Common myeloid progenitor, CD34-positive (primary cell): ENCODE results near the gene HINFP. TPM values are rescaled to one million over a fixed set of nuclear protein-coding genes. Genes with fewer than 3 reads are reported as not detected.

ENCODE experiments used
- CTCF ChIA-PET: fragments of 350-600 bp; sonication (Branson Sonifier 250); formaldehyde crosslinking; loops from one replicate; lab custom pipeline; 2021; ENCODE audit warnings: antibody characterized with exemption; lab: Charles Lee
- POLR2A ChIA-PET: fragments of 350-600 bp; sonication (Branson Sonifier 250); formaldehyde crosslinking; loops from one replicate; lab custom pipeline; 2021; ENCODE audit warnings: antibody characterized with exemption; lab: Charles Lee
- DNase-seq, 3 donors: peaks; one replicate each; pipeline versions ENCODE4 v3.0.0 to v3.0.0-alpha.2; 2013
- H3K27ac ChIP-seq, 2 experiments: 1 replicate in 1 of 2; 2 replicates in 1 of 2; pipeline ENCODE4 v1.7.0; 2013; ENCODE audit warnings: inconsistent platforms in 2 of 2, low read length in 2 of 2, mild to moderate bottlenecking in 2 of 2, low read depth in 1 of 2, moderate library complexity in 1 of 2; ENCODE audit not compliant: severe bottlenecking in 2 of 2, insufficient read depth in 1 of 2, poor library complexity in 1 of 2
- H3K27me3 ChIP-seq, 5 experiments: replicated peaks in 2 of 5; 1 replicate in 3 of 5; 2 replicates in 2 of 5; pipeline versions ENCODE4 v1.6.1 to v1.7.0; 2013; ENCODE audit warnings: low read length in 4 of 5, mild to moderate bottlenecking in 2 of 5, moderate library complexity in 2 of 5, inconsistent platforms in 1 of 5; ENCODE audit not compliant: insufficient read depth in 5 of 5, control insufficient read depth in 4 of 5
- H3K36me3 ChIP-seq, 4 experiments: 1 replicate in 2 of 4; 2 replicates in 2 of 4; pipeline versions ENCODE4 v1.6.1 to v1.7.0; 2013; ENCODE audit warnings: low read length in 3 of 4, control low read depth in 1 of 4, mild to moderate bottlenecking in 1 of 4; ENCODE audit not compliant: control insufficient read depth in 4 of 4, insufficient read depth in 4 of 4
- H3K4me1 ChIP-seq, 4 experiments: 1 replicate in 3 of 4; 2 replicates in 1 of 4; pipeline versions ENCODE4 v1.6.1 to v1.7.1; 2013; ENCODE audit warnings: low read length in 3 of 4, mild to moderate bottlenecking in 3 of 4, control low read depth in 1 of 4, inconsistent platforms in 1 of 4, moderate library complexity in 1 of 4; ENCODE audit not compliant: control insufficient read depth in 4 of 4, insufficient read depth in 4 of 4; ENCODE audit errors: control extremely low read depth in 1 of 4
- H3K4me3 ChIP-seq, 7 experiments: 1 replicate in 4 of 7; 2 replicates in 3 of 7; pipeline versions ENCODE4 v1.5.1 to v1.7.0; 2013; ENCODE audit warnings: mild to moderate bottlenecking in 7 of 7, low read length in 6 of 7, moderate library complexity in 6 of 7, inconsistent platforms in 2 of 7, low read depth in 2 of 7, control low read depth in 1 of 7; ENCODE audit not compliant: insufficient read depth in 4 of 7, control insufficient read depth in 1 of 7; ENCODE audit errors: extremely low read depth in 1 of 7
- H3K9me3 ChIP-seq, 5 experiments: 1 replicate in 4 of 5; 2 replicates in 1 of 5; pipeline versions ENCODE4 v1.6.1 to v1.7.1; 2013; ENCODE audit warnings: low read length in 4 of 5, mild to moderate bottlenecking in 2 of 5, inconsistent platforms in 1 of 5, low read depth in 1 of 5, moderate library complexity in 1 of 5; ENCODE audit not compliant: control insufficient read depth in 4 of 5, insufficient read depth in 2 of 5; ENCODE audit errors: control extremely low read depth in 1 of 5
- WGBS: methylation state at CpG from one replicate; pipeline ENCODE4 v1.1.5; 2013; ENCODE audit not compliant: insufficient coverage; 5-methylcytosine and 5-hydroxymethylcytosine counted together
- polyA plus RNA-seq: library from polyadenylated mRNA; unstranded; fragments of 120-200 nt; gene quantifications from one replicate; pipeline ENCODE4 v1.2.1, GENCODE V29; 2013

Gene HINFP, protein sequence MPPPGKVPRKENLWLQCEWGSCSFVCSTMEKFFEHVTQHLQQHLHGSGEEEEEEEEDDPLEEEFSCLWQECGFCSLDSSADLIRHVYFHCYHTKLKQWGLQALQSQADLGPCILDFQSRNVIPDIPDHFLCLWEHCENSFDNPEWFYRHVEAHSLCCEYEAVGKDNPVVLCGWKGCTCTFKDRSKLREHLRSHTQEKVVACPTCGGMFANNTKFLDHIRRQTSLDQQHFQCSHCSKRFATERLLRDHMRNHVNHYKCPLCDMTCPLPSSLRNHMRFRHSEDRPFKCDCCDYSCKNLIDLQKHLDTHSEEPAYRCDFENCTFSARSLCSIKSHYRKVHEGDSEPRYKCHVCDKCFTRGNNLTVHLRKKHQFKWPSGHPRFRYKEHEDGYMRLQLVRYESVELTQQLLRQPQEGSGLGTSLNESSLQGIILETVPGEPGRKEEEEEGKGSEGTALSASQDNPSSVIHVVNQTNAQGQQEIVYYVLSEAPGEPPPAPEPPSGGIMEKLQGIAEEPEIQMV
- polyA plus RNA-seq: 29.8 TPM

DNA sequence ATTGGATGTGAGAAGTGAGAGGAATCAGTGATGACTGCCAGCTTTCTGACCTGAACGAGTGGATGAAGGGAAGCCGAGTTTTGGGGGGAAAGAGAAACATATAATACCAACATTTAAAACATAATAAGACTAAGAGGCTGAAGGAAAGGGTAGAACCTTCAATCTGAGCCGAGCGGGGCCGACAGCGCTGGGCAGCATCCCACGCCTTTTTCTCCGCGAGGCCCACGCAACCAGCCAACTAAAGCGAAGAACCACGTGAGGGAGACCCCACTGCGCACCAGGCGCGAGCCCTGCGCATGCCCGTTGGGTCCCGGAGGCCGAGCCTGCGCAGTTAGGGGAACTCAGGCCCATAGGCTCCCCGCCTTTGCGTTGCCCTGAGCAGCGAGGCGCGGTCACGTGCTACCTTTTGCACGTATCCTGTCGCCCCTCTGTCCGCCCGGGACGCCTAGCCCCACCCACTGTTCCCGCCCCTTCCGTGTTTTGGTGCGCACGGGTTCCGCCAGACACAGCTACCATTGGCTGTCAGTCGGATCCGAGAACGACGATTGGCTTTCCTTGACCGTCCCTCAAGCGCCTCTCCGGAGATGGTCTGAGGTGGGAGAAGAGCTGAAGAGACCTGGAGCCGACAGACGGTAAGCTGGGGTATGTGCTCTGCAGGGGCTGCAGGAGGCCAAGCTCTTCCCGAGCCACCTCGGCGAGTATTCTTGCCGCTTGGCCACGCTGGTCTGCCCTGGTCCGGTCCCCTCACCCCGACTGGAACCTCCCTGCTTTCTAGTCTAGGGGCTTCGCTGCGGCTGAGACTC, at the start of gene HINFP:
Gene HINFP (plus strand): TSS at position 573 of the 803 bp plus-strand sequence. CDS start 5,365 bp downstream, outside the sequence.
- WGBS: 0% methylated on average over 50 of the region's 54 CpGs

DNA sequence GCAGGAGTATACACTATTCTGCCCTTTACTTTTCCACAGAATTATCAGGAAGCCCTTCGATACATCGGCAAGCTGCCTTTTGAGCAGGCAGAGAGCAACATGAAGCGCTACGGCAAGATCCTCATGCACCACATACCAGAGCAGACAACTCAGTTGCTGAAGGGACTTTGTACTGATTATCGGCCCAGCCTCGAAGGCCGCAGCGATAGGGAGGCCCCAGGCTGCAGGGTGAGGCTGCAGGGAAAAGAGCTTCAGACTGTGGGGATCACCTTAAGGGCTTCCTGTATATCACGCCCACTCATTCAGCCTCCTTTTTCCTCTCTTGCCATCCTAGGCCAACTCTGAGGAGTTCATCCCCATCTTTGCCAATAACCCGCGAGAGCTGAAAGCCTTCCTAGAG, 43.5 kb upstream of the HINFP start:
- H3K36me3 ChIP-seq: peaks cover 26 to 81% (median 58%) of the 10 kb centered on the region in 4 experiments
- 98% methylated on average over 7 of the region's 11 CpGs for WGBS
- ChIA-PET POLR2A (interaction anchor here (0.6 kb wide), 1 partner anchor 1207 kb away, joined by 5 read pairs; no protein-coding TSS in a partner anchor), CTCF (interaction anchor here (1.1 to 2.5 kb wide), 4 partner anchors 11 to 17 kb away, joined by 3 to 8 read pairs (median 4); a partner anchor contains a TSS)
- H3K9me3 ChIP-seq: no peaks in the 10 kb centered on the region
- H3K27ac ChIP-seq: no peak overlapping the region
- no peak for DNase-seq
- H3K4me3 ChIP-seq: no peak overlapping the region
- no peaks in the 10 kb centered on the region for H3K4me1 ChIP-seq
- no peaks in the 10 kb centered on the region for H3K27me3 ChIP-seq

More for the DNA sequence above, at the start of gene HINFP:
- Histone ChIP-seq H3K36me3 (peaks cover 3 to 15% (median 11%) of the 10 kb centered on the region in 4 experiments), H3K4me1 (peaks cover 11 to 20% (median 19%) of the 10 kb centered on the region in 4 experiments), H3K4me3 (peak within 1 kb of the TSS; percentile 85 to 99 (median 94)), H3K27me3 (no peaks in the 10 kb centered on the region), H3K27ac (peak within 1 kb of the TSS; percentile 59 to 90), H3K9me3 (no peaks in the 10 kb centered on the region)
- DNase-seq: peak; percentile 99
- CTCF ChIA-PET: interaction anchor here (0.8 to 7.2 kb wide), 7 partner anchors 11 to 85 kb away, joined by 3 to 45 read pairs (median 3); partner anchors contain the start of genes C2CD2L and CBL
- POLR2A ChIA-PET: interaction anchor here (1.1 to 1.6 kb wide), 2 partner anchors 26 to 48 kb away, joined by 3 to 4 read pairs; partner anchors contain the start of gene NLRX1

DNA sequence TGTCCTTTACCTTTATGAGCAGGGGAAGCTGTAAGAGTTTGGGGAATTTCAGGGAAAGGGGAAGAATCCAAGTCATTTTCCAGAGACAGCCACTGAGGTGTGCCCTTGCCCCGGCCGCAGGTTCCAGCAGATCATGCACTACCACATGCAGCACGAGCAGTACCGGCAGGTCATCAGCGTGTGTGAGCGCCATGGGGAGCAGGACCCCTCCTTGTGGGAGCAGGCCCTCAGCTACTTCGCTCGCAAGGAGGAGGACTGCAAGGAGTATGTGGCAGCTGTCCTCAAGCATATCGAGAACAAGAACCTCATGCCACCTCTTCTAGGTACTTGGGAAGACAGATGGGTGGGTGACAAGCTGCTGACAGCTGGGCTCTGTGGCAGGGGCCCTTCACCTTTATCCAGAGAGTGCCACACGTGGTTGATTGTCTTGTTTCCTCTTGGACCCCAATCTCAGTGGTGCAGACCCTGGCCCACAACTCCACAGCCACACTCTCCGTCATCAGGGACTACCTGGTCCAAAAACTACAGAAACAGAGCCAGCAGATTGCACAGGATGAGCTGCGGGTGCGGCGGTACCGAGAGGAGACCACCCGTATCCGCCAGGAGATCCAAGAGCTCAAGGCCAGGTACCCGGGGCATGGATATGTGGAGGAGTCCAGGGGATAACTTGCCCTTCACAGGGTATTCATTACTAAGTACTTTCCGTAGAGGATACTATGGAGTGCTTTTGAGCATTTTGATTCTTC, 42.5 kb upstream of the HINFP start:
- 99% methylated on average over 18 of the region's 19 CpGs for WGBS
- ChIA-PET CTCF (interaction anchor here (1.4 to 2.5 kb wide), 4 partner anchors 11 to 16 kb away, joined by 4 to 9 read pairs (median 6); partner anchors contain the start of gene VPS11), POLR2A (interaction anchor here (0.6 to 0.8 kb wide), 2 partner anchors 11 to 14 kb away, joined by 4 to 5 read pairs; partner anchors contain the start of gene VPS11)
- H3K4me3 ChIP-seq: no peak overlapping the region
- DNase-seq: no peak
- H3K4me1 ChIP-seq: no peaks in the 10 kb centered on the region
- no peaks in the 10 kb centered on the region for H3K9me3 ChIP-seq
- H3K27me3 ChIP-seq: no peaks in the 10 kb centered on the region
- H3K27ac ChIP-seq: no peak overlapping the region
- peaks cover 17 to 71% (median 51%) of the 10 kb centered on the region in 4 experiments for H3K36me3 ChIP-seq

DNA sequence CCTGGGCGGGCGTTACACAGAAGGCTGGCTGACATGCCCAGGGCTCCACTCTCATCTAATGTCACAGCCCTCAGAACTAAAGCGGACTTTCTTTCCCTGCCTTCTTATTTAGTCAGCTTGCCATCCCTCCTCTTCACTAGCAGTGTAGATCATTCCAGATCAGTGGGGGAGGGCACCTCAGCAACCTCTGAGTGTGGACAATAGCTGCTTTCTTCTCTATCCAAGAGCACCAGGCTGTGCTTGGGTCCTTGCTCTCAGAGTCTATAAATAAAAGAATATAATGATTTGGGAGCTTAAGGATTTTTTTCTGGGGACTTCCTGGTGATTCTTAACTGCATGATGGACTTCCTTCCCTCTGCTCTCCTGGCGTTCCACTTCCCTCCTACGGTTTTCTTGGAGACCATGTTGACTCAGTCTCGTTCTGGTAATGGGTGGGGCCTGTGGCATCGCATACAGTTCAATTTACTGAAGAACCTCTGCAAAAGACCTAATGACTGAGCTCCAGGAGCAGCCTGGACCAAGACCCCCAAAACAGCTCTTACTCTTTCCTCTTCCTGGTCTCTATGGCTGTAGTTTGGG, 39.6 kb upstream of the HINFP start:
- Histone ChIP-seq H3K4me3 (no peak overlapping the region), H3K27me3 (no peaks in the 10 kb centered on the region), H3K36me3 (peaks cover 14 to 58% (median 46%) of the 10 kb centered on the region in 4 experiments), H3K4me1 (peaks cover 7 to 23% (median 17%) of the 10 kb centered on the region in 4 experiments), H3K27ac (no peak overlapping the region), H3K9me3 (no peaks in the 10 kb centered on the region)
- WGBS: 93% methylated on average over 6 of the region's 7 CpGs
- POLR2A ChIA-PET: interaction anchor here (1.5 kb wide), 1 partner anchor 14 kb away, joined by 4 read pairs; the partner anchor contains the start of gene VPS11
- no peak for DNase-seq
- CTCF ChIA-PET: interaction anchor here (0.5 to 4.9 kb wide), 3 partner anchors 11 to 44 kb away, joined by 3 to 25 read pairs (median 4); a partner anchor contains a TSS

DNA sequence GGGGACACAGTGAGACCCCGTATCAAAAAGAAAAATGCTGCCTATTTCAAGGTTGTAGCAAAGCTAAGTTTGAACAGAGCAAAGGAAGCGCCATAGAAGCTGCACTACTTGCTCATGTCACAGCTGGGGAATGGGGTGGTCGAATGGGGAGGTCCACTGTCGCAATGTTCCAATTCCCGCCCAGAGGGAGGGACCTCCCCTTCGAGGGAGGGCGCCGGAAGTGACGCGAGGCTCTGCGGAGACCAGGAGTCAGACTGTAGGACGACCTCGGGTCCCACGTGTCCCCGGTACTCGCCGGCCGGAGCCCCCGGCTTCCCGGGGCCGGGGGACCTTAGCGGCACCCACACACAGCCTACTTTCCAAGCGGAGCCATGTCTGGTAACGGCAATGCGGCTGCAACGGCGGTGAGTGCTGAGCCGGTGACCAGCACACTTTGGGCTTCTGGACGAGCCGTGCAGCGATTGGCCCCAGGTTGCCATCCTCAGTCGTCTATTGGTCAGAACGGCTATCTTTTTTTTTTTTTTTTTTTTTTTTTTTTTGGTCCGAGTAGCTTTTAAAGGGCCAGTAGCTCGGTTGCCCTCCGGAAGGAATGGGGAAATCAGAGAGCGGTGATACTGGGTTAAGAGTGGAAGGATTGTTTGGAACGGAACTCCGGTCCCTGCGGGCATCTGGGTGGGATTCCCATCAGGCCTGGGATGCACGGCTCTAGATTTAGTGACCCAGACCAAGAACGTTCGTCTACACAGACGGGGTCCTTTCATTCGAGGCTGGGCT, 36.5 kb upstream of the HINFP start, which contains the start of gene HMBS:
Gene HMBS (plus strand): TSS at position 219 of the 774 bp plus-strand sequence. CDS start 153 bp downstream, at position 372.
- POLR2A ChIA-PET: interaction anchor here (1.3 to 2.1 kb wide), 2 partner anchors 10 to 17 kb away, joined by 5 to 19 read pairs; partner anchors contain the start of gene VPS11
- Histone ChIP-seq H3K9me3 (no peaks in the 10 kb centered on the region), H3K27me3 (no peaks in the 10 kb centered on the region), H3K36me3 (peaks cover 12 to 40% (median 20%) of the 10 kb centered on the region in 4 experiments), H3K4me1 (peaks cover 14 to 44% (median 34%) of the 10 kb centered on the region in 4 experiments), H3K4me3 (peak within 1 kb of the TSS; percentile 69 to 94 (median 87)), H3K27ac (peak within 1 kb of the TSS; percentile 46 to 86)
- 0% methylated on average over 35 of the region's 45 CpGs for WGBS
- CTCF ChIA-PET: interaction anchor here (0.6 to 4.9 kb wide), 9 partner anchors 10 to 135 kb away, joined by 3 to 25 read pairs (median 4); partner anchors contain the start of genes DPAGT1 and VPS11
- DNase-seq: peak; percentile 95 to 98 (median 98)
